Panc1 (cell line): ENCODE results near the gene TERT.

Experiments used
- POLR2AphosphoS5 ChIP-seq: IDR thresholded peaks from 2 replicates; pipeline ENCODE4 v1.6.1; 2012; ENCODE audit warnings: mild to moderate bottlenecking, low read depth, low read length, moderate library complexity
- SIN3A ChIP-seq: IDR thresholded peaks from 2 replicates; pipeline ENCODE4 v1.6.1; 2012; ENCODE audit warnings: low read depth, mild to moderate bottlenecking, low read length, moderate library complexity, borderline replicate concordance; ENCODE audit not compliant: insufficient read depth
- TCF7L2 ChIP-seq: IDR thresholded peaks from 2 replicates; pipeline ENCODE4 v1.6.1; 2011; ENCODE audit warnings: mild to moderate bottlenecking, low read depth, low read length, inconsistent platforms
- TF ChIP-seq, protein P1 (sequence below): fragments of 450-650 bp; IDR thresholded peaks from 2 replicates; pipeline ENCODE4 v1.5.1; 2017; ENCODE audit warnings: mild to moderate bottlenecking
- TF ChIP-seq, protein P2 (sequence below), 2 experiments: IDR thresholded peaks; 2 replicates each; pipeline ENCODE4 v1.6.1; 2011 to 2012; ENCODE audit warnings: low read depth in 2 of 2, control low read depth in 1 of 2, low read length in 1 of 2, mild to moderate bottlenecking in 1 of 2, moderate library complexity in 1 of 2; ENCODE audit not compliant: insufficient read depth in 1 of 2

- TF ChIP-seq, protein P1, sequence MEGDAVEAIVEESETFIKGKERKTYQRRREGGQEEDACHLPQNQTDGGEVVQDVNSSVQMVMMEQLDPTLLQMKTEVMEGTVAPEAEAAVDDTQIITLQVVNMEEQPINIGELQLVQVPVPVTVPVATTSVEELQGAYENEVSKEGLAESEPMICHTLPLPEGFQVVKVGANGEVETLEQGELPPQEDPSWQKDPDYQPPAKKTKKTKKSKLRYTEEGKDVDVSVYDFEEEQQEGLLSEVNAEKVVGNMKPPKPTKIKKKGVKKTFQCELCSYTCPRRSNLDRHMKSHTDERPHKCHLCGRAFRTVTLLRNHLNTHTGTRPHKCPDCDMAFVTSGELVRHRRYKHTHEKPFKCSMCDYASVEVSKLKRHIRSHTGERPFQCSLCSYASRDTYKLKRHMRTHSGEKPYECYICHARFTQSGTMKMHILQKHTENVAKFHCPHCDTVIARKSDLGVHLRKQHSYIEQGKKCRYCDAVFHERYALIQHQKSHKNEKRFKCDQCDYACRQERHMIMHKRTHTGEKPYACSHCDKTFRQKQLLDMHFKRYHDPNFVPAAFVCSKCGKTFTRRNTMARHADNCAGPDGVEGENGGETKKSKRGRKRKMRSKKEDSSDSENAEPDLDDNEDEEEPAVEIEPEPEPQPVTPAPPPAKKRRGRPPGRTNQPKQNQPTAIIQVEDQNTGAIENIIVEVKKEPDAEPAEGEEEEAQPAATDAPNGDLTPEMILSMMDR = no peak
- no peak for TF ChIP-seq SIN3A
- TF ChIP-seq POLR2AphosphoS5 = no peak
- TF ChIP-seq, protein P2, sequence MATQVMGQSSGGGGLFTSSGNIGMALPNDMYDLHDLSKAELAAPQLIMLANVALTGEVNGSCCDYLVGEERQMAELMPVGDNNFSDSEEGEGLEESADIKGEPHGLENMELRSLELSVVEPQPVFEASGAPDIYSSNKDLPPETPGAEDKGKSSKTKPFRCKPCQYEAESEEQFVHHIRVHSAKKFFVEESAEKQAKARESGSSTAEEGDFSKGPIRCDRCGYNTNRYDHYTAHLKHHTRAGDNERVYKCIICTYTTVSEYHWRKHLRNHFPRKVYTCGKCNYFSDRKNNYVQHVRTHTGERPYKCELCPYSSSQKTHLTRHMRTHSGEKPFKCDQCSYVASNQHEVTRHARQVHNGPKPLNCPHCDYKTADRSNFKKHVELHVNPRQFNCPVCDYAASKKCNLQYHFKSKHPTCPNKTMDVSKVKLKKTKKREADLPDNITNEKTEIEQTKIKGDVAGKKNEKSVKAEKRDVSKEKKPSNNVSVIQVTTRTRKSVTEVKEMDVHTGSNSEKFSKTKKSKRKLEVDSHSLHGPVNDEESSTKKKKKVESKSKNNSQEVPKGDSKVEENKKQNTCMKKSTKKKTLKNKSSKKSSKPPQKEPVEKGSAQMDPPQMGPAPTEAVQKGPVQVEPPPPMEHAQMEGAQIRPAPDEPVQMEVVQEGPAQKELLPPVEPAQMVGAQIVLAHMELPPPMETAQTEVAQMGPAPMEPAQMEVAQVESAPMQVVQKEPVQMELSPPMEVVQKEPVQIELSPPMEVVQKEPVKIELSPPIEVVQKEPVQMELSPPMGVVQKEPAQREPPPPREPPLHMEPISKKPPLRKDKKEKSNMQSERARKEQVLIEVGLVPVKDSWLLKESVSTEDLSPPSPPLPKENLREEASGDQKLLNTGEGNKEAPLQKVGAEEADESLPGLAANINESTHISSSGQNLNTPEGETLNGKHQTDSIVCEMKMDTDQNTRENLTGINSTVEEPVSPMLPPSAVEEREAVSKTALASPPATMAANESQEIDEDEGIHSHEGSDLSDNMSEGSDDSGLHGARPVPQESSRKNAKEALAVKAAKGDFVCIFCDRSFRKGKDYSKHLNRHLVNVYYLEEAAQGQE (IDR thresholded peaks at IDR 0.05; ENCODE audit: insufficient read depth in 1 of 2, low read depth in 2 of 2, low read length in 1 of 2) = no peak
- TF ChIP-seq TCF7L2 = no peak
Measured at GRCh38 chr5:1332461-1333001, 37.7 kb upstream of the TERT start.
